C4-2B (cell line): Measurements from ENCODE around the gene ZNF79.

ENCODE experiments used
- H3K27ac ChIP-seq: fragments of 450-650 bp; 2 replicates; pipeline ENCODE4 v1.5.1; 2017
- ZFX ChIP-seq: fragments of 450-650 bp; IDR thresholded peaks from 2 replicates; pipeline ENCODE4 v1.6.1; 2017
- TF ChIP-seq, protein P1 (sequence below): fragments of 450-650 bp; conservative IDR thresholded peaks from 2 replicates; pipeline ENCODE4 v1.5.1; 2017; ENCODE audit warnings: mild to moderate bottlenecking

The ZNF79 gene

DNA sequence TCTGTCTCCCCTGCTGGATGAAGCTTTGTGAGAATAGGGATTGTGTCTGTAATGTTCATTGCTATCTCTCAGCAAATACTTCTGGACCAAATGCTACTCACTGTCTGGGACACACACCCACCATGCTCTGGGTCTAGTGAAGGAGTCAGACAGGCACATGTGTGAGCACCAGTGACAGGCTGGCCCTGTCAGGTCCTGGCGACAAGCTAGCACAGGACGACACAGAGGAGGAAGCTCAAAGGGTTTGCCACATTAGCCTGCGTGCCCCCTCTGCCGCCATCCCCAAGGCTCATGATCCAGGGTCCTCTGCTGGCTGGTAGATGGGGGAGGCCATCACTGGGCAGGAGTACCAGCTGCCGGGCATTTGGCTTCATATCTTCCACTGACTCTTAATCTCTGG lies 50.4 kb downstream of the ZNF79 start:
- TF ChIP-seq, protein P1, sequence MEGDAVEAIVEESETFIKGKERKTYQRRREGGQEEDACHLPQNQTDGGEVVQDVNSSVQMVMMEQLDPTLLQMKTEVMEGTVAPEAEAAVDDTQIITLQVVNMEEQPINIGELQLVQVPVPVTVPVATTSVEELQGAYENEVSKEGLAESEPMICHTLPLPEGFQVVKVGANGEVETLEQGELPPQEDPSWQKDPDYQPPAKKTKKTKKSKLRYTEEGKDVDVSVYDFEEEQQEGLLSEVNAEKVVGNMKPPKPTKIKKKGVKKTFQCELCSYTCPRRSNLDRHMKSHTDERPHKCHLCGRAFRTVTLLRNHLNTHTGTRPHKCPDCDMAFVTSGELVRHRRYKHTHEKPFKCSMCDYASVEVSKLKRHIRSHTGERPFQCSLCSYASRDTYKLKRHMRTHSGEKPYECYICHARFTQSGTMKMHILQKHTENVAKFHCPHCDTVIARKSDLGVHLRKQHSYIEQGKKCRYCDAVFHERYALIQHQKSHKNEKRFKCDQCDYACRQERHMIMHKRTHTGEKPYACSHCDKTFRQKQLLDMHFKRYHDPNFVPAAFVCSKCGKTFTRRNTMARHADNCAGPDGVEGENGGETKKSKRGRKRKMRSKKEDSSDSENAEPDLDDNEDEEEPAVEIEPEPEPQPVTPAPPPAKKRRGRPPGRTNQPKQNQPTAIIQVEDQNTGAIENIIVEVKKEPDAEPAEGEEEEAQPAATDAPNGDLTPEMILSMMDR: no peak
- TF ChIP-seq ZFX: no peak
- no peak overlapping the region for H3K27ac ChIP-seq

DNA sequence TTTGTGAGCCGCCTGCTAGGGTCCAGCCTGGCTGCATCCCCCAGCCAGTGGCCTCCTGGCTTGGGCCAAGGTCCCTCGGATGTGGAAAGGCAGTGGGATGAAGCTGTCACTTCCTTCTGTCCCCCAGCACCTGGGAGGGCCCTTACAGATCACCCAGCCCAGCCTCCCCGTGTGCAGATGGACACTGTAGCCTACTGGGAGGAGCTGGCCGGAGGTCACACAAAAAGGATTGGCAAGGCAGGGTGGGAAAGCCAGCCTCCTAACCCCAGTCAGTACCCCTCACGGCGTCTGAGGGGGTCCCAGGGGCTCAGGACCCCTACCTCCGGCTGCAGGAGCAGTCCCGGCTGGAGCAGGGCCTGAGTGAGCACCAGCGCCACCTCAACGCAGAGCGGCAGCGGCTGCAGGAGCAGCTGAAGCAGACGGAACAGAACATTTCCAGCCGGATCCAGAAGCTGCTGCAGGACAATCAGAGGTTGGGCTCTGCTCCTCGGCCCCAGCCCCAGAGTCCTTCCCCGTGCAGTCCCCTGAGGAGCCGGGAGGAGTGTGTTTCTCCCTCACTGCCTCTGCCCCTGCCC lies 55.4 kb downstream of the ZNF79 start:
- TF ChIP-seq, protein P1: no peak
- TF ChIP-seq ZFX: no peak
- no peak overlapping the region for H3K27ac ChIP-seq

DNA sequence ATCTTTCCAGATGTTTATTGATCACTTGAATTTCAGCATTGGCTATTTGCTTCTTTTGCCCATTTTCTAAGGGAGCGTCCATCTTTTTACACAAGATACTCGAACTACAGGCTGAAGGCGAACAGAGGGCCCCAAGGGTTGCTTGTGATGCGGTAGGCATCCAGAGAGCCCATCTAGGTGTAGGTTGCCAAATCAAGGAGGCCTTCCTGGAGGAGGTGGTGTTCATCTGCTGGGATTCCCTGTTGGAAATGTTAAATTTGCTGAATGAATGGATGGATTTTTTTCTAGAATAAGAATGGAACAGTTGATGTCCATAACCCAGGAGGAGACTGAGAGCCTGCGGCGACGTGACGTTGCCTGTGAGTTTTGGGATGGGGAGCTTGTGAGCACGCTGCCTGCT lies 58.5 kb downstream of the ZNF79 start:
- no peak overlapping the region for H3K27ac ChIP-seq
- no peak for TF ChIP-seq ZFX
- TF ChIP-seq, protein P1: no peak

DNA sequence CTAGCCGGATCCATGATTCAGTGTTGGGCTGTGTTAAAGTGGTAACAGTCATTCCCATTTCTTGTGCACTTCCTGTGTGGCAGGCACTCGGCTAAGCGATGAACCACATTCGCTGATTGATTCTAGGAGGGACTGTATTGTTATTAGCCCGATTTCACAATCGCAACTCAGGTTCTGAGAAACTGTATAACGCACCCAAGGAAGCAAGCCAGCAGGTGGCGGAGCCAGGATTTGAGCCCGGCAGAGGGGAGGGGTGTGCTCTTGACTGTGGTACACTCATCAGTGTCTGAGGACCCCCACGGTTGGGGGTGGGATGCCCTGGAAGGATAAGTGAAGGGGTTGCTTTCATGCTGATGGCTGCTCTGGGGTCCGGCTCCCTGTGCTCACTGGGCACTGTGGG lies 61.8 kb downstream of the ZNF79 start:
- peak overlapping the region; percentile 49 for H3K27ac ChIP-seq
- no peak for TF ChIP-seq ZFX
- TF ChIP-seq, protein P1: no peak

DNA sequence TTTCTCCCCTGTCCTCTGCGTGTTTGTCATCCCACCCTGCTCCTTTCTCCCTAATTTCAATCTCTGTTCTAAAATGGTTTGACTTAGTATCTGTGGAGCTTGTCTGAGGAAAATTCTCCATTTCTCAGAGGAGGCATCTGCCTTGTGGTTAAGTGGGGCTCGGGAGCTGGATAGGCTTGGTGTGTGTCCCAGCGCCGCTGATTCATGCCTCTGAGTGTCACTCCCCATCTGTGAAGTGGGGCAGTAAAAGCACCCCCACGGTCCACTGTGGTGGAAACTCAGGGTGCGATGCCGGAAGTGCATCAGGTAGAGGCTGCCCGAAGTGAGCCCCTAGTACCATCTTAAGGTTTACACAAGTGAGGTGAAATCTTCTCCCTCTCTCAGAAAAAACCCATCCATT lies 64.8 kb downstream of the ZNF79 start:
- H3K27ac ChIP-seq: no peak overlapping the region
- TF ChIP-seq, protein P1: no peak
- no peak for TF ChIP-seq ZFX

DNA sequence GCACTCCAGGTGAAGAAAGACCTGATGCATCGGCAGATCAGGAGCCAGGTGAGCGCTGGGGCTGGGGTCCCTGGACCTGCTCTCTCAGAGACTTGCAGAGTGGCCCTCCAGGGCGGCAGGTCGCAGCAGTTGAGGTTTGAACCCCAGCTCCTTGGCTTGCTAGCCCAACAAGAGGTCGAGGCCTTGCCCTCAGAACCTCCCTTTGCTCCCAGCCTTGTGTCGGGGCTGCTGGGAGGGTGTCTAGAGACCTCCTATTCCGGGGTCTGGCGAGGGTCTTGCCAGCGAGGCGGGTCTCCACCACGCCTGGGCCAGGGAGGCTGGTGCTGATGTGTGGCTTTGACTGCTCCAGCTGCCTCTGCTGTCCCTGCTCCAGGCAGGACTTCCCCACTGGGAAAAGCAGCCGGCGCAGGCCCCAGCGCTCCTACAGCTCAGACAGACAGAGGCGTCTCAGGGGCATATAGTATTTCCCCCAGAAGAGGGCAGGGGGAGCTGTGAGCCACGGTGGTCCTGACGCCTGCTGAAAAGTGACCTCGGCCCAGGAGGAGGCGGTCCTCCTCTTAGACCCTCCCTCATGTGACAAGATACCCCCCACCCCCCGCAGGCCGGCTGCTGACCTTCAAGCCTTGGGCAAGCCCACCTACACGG lies 65.4 kb downstream of the ZNF79 start:
- TF ChIP-seq, protein P1: no peak
- no peak for TF ChIP-seq ZFX
- H3K27ac ChIP-seq: no peak overlapping the region

DNA sequence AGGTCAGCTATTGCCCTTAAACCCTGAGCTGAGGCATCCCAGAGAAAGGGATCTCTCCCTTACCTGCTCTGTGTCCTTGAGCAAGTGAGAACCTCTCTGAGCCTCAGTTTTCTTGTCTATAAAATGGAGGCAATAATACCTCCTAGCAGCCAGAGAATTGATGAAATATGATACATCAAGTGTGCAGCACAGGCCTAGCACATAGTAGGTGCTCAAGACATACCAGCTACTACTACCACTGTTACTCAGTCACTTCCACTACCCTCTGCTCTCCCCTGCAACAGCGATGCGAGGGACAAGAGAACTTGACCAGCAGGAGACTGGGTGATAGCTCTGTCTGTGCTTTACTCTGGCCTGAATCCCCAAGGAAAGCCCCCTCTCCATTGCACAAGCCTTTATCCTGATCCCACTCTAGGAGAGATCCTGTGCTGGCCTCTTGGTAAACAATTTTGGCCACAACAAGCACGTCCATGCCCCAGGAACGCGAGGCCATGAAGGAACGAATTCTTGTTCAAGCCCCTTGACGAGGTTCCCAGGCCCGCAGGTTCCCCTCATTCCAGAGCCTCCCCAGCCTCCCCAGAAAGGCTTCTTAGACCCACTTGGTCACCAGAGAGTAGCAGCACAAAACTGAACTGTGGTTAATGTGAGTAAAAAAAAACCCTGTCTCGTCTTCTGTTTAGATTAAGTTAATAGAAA lies 66.5 kb downstream of the ZNF79 start:
- H3K27ac ChIP-seq: no peak overlapping the region
- TF ChIP-seq ZFX: no peak
- TF ChIP-seq, protein P1: no peak
